GM11168 (cell line): ENCODE measurements around the gene VENTX.

Experiments
- in situ Hi-C: fragments of 300-500 bp; cut with MboI; formaldehyde crosslinking; loops from one replicate; pipeline ENCODE4 v1.12.0; 2022; ENCODE audit warnings: low sequenced_read_pairs; ENCODE audit not compliant: unreplicated experiment

Gene VENTX

DNA sequence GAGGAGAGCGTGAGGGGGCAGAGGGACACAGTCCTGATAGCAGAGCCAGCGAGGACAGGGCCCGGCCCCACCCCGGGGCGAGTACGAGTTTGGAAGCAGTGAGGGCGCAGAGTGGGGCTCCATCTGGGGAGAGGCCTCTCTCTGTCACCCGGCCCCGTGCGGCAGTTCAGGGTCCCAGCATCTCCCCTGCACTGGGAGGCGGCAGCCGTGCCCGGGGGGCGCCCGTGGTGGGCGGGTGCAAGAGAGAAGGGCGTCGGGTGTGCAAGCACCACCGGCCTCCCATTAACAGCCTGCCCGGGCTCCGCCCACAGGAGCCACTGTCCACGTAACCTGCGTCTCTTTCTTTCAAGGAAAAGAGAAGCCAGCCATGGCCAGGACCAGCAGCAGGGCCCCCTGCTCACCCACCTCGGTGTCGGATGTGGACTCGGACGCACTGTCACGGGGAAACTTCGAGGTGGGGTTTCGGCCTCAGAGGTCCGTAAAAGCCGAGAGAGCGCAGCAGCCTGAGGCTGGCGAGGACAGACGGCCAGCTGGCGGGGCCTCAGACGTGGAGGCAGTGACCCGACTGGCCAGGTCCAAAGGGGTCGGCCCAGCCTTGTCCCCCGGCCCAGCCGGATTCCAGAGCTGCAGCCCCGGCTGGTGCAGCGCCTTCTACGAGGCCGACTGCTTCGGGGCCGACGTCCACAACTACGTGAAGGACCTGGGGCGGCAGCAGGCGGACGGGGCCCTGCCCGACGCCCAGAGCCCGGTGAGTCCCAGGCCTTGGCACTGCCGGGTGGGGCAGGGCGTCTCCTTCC lies 36.3 kb upstream of the VENTX start:
- in situ Hi-C loops, result no loop called here

GRCh38 chr10:133201948-133202725 lies 35.5 kb upstream of the VENTX start:
- in situ Hi-C loops, result no loop called here

- in situ Hi-C loops, result no loop called here
Observed at GRCh38 chr10:133202778-133203651, 34.6 kb upstream of the VENTX start.

DNA sequence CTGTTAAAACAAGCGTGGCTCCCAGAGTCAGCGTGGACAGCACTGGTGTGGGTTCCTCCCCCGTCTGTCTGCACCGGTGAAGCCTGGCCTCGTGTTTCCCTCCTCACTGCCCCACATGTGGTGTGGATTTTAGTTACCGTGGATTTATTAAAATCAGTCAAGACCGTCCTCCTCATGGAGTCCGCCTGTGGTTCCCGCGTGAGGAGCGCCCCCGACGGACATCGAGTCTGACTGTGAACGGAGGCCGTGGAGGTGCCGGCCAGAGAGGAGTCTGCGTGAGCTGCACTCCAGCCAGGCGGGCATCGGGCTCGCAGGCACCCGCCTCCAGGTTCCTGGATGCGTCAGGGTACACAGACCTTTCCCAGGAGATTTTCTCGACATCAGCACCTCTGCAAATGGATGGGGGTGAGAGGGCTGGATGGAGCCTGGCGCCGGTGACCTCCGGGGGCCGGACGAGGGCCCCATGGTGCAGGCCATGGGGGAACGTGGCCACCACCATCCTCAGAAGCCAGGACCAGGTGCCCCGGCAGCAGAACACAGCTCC lies 33.9 kb upstream of the VENTX start:
- in situ Hi-C loops, result no loop called here

DNA sequence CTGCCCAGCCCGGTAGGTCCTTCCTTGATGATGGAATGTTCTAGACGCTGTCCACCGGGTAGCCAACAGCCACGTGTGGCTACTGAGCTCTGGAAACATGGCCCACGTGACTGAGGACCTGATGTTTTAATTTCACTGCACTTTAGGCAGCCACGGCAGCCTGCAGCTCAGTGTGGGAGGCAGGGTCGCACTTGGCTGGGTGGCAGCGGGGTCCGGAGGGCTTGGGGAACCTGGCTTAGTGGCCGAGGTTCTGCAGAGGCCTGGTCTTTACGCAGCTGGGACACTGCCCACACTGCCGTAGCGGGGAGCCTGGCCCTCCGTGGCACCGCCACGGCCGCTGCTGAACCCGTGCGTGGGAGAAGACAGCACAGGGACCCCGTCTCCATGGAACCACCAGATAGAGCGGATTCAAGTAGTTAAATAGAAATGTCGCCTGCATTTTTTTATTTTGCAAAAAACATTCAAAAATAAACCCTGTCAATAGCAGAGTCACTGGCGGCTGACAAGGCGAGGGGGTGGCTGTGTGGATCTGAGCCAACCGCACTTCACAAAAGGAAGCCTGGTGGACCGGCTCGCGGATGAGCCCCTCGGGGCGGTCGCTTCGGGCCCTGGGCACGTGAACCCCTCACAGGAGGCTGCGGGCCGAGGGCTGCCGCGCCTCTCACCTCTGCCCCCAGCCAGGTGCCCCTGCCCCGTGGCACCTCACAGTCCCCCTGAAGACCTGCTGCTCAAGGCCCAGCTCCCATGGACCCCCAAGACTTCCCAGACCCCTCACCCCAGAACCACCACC lies 33.2 kb upstream of the VENTX start:
- in situ Hi-C loops, result no loop called here

- in situ Hi-C loops, result no loop called here
Observed at GRCh38 chr10:133205146-133205545, 32.5 kb upstream of the VENTX start.

DNA sequence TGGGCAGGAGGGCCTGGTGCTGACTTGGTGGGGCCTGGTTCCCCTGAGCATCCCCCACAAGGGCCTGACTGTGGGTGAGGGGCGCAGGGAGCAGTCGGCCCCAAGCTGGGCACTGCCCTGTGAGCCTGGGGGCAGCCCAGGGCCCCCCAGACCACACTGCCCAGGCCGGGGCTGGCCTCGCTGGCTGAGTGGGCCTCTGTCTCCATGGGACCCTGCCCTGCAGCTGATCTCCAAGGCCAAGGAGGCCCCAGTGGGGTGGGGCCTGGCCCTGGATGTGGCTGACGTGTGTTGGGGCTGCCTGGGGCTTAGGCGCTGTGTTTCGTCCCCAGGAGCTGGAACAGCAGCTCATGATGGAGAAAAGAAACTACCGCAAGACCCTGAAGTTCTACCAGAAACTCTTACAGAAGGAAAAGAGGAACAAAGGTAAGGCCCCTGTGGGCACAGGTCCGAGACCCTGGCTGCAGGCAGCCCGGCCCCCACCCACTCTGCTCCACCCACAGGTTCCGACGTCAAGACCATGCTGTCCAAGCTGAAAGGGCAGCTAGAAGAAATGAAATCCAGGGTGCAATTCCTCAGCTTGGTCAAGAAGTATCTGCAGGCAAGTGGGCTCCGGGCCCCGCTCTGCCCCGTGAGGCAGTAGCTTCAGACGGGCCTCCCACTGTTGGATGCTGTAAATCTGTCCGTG lies 31.2 kb upstream of the VENTX start:
- in situ Hi-C loops, result no loop called here

DNA sequence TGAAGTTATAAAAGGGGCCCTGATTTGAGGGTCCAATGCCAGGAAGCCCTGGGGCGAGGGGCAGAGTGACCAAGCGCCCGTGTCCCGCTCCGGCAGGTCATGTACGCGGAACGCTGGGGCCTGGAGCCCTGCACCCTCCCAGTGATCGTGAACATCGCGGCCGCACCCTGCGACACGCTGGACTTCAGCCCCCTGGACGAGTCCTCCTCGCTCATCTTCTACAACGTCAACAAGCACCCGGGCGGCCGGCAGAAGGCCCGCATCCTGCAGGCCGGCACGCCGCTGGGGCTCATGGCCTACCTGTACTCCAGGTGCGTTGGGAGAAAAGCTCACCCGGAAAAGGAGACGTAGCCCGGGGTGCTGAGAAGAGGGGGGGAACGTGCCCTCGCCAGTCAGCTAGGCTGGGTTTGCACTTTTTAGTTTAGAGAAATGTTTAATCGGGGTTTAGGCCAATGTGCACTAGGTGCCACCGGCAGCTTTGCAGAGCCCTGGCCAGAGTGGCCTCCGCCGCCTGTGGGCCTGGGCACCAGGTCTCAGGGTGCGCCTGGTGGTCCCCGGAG lies 30.5 kb upstream of the VENTX start:
- in situ Hi-C loops, result no loop called here

DNA sequence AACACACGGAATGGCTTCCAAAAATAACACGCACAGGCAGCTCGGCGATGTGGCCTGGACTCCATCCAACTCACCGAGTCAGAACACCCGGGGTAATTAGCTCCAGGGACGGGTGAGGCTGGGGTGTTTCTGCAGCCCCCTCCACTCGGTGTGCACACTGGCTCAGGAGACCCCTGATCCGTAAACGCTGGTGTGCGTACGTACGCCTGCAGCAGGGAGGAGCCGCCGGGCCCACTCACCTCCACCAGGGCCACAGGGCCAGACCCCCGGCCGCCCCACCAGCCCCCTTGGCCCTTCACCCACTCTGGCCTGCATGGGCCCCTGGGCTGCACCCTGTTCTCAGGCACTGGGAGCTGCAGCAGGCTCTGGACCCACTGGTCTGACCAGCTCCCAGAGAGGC lies 30.0 kb upstream of the VENTX start:
- in situ Hi-C loops, result no loop called here

- in situ Hi-C loops, result no loop called here
Observed at GRCh38 chr10:133208466-133208865, 29.2 kb upstream of the VENTX start.

DNA sequence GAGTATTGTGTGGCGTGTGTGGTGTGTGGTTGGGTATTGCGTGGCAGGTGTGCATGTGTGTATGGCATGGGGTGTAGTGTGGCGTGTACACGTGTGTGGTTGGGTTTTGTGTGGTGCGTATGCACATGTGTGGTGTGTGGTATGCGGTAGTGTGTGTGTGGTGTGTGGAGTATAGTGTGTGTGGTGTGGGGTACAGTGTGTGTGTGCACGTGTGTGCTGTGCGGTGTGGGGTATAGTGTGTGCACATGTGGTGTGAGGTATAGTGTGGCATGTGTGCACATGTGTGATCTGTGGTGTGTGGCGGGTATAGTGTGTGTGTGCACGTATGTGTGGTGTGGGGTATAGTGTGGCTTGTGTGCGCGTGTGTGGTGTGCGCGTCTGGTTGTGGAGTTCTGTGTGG lies 28.5 kb upstream of the VENTX start:
- in situ Hi-C loops, result no loop called here

GRCh38 chr10:133209641-133210040 lies 28.0 kb upstream of the VENTX start:
- in situ Hi-C loops, result no loop called here

GRCh38 chr10:133210398-133211140 lies 27.1 kb upstream of the VENTX start:
- in situ Hi-C loops, result no loop called here

GRCh38 chr10:133211141-133211830 lies 26.4 kb upstream of the VENTX start:
- in situ Hi-C loops, result no loop called here

GRCh38 chr10:133211959-133212852 lies 25.4 kb upstream of the VENTX start:
- in situ Hi-C loops, result no loop called here

DNA sequence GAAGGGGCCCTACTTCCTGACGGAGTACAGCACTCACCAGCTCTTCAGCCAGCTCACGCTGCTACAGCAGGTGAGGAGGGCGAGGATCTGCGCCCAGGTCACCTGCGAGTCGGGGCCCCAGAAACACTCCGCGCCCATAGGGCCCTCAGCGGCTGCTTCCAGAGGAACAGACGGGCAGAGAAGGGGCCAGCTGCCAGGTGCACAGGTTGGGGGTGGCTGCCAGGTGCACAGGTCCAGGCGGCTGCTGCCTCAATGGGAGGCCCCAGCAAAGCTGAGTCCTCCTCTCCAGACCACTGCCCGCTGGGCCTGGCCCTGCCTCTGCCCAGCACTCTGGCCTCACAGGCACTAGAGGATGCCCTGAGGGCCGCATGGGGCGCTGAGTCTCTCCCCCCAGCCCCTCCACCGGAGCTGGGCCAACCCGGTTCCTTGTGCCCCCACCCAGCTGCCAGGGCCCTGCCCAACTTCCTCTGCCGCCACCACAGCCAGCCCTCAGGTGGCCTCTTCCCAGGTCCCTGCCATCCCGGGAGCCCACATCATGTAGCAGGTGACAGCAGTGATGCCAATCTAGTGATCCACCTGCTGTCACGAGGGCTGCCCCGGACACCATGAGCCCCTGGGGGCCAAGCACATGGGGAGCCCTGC lies 24.7 kb upstream of the VENTX start:
- in situ Hi-C loops, result no loop called here
